Forelimb muscle (tissue), 1 donor: ENCODE measurements around the gene VPS13A. TPM values are rescaled to one million over a fixed set of nuclear protein-coding genes. Genes with fewer than 3 reads are reported as not detected.
A peak's percentile ranks its signal among the peaks of the same experiment; 100 is the strongest.

Experiments
- DNase-seq: peaks from one replicate; pipeline ENCODE4 v3.0.0-alpha.2; 2013; ENCODE audit warnings: low read depth
- polyA plus RNA-seq: library from polyadenylated mRNA; unstranded; fragments of 120-200 nt; gene quantifications from one replicate; pipeline ENCODE4 v1.2.1, GENCODE V29; 2013; ENCODE audit not compliant: insufficient read length

VPS13A gene
- 21.3 TPM for polyA plus RNA-seq

DNA sequence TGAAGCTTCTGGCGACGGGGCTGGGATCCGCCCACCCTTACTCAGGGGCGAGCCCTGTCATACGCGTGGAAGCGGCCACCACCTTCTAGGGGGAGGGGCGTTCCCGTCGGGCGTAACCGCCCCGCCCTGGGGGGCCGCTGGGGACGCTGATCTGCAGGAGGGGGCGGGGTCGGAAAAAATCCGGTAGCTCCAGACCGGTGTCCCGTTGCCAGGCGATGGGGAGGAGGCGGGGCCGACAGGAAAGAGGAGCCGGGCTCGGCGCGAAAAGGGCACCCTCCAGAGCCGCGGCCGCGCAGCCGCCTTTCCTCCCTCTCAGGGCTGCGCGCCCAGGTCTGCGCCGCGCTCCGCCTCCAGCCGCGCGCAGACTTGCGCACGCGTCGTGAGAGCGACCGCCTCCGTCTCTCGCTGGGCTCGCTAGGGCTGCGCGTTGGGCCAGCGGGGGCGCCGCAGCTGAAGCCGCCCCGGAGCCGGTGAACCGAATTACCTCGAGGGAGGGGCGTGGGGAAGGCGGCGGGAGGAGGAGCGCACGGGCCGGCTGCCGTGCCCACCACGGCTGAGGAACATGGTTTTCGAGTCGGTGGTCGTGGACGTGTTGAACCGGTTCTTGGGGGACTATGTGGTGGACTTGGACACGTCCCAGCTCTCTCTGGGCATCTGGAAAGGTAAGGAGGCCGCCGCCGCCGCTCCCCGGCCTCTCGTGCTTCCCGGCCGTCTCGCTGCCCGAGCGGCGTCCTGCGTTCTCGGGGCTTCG lies at the start of gene VPS13A:
VPS13A (plus strand) TSS at position 392 of the 751 bp plus-strand sequence; CDS start at position 563, 171 bp downstream.
- peak; percentile 67 for DNase-seq

DNA sequence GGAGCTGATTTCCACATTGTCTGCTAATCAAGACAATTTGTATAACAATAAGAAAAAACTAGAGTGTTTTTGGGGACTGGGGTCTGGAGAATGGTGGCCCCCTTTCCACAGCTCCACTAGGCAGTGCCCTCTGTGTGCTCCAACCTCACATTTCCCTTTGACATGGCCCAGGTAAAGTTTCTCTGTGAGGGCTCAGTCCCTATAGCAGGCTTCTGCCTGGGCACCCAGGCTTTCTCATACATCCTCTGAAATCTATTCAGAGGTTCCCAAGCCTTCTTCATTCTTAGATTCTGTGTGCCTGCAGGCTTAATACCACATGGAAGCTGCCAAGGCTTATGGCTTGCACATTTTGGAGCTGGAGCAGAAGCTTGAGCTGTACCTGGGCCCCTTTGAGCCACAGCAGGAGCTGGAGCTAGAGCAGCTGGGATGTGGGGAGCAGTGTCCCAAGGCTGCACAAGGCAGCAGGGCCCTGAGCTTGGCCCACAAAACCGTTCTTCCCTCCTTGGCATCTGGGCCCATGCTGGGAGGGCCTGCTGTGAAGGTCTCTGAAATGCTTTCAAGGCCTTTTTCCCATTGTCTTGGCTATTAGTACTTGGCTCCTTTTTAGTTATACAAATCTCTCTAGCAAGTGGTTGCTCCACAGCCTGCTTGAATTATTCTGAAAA lies 49.1 kb upstream of the VPS13A start:
- DNase-seq: no peak

DNA sequence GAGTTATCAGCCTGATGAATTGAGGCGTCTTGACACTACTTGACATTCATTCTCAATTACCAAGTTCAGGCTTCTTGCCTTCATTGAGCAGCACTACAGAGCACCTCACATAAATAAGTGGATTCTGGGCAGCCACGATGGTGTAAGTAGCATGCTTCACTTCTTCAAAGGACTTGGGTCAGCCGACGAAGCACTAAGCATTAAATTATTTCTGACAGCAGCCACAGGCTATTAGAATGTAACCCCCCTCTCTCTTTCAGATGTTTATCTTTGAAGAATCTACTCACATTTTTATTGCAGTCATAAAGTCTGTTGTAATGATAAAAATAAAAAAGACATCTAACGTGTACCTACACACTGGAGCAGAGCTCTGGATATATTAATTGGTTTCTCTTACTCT lies 45.9 kb upstream of the VPS13A start:
- no peak for DNase-seq

DNA sequence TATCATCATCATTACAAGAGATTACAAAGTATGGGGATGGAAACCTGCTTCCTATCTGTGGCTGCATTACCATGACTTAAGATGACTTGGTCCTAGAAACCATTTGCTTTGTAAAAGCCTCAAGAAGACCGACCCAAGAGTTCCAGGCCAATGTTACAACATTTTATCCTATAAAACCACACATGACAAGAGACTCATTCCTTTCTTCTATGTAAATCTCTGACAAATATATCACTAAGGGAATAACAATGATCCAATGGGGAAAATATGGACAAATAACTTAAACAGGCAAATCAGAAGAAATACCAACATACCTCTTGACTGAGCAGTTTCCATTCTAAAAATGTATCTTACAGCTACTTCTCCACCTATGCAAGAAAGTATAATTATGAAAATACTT lies 44.3 kb upstream of the VPS13A start:
- DNase-seq: no peak

DNA sequence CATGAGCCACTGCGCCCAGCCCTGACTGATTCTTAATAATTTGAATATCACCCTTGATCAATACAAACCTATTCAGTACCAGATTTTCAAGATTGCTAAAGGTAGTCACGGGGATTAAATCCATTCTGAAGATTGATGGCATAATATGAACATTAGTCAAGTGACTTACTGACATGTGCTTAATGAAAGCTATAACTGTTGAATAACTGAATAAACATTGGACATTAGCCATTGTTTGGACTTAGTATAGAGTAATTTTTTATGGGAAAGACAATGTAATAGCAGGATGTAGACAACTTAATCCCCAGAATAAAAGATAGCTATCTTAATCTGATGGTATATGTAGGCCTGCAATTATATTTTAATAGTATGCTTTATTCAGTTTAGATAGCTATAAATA lies 35.0 kb upstream of the VPS13A start:
- no peak for DNase-seq

DNA sequence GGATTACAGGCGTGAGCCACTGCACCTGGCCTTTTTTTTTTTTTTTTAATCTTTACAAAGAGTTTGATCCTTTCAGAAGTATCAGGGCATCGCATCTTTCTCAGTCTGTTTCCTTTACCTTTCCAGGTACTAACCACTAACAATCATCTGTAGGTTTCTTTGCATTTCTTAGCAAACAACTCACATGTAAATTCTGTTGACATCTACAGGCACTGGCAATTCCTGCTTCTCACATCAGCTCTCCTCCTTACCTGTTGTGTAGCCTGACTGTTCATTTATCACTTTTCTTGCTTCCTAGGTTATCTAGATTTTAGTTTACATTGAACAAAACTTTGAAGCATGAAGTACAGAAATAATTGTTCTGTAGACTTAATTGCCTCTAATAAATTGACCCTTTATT lies 27.5 kb upstream of the VPS13A start:
- no peak for DNase-seq

DNA sequence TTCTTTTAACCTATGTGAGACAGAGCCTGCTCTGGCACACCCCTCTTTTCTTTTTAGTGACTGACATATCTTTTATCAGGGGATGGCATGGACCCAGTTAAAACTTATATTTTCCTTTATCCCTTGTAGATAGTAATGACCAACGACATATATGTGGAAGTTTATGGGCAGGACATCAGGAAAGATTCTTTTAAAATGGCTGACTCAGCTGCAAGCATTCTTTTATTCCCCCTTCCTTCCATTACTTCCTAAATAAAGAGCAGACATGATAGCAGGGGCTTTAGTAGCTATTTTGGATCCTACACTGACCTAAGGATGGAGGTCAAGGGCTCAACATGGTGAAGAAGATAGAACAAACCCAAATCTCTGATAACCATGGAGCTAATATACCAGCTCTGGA lies 25.0 kb upstream of the VPS13A start:
- no peak for DNase-seq

DNA sequence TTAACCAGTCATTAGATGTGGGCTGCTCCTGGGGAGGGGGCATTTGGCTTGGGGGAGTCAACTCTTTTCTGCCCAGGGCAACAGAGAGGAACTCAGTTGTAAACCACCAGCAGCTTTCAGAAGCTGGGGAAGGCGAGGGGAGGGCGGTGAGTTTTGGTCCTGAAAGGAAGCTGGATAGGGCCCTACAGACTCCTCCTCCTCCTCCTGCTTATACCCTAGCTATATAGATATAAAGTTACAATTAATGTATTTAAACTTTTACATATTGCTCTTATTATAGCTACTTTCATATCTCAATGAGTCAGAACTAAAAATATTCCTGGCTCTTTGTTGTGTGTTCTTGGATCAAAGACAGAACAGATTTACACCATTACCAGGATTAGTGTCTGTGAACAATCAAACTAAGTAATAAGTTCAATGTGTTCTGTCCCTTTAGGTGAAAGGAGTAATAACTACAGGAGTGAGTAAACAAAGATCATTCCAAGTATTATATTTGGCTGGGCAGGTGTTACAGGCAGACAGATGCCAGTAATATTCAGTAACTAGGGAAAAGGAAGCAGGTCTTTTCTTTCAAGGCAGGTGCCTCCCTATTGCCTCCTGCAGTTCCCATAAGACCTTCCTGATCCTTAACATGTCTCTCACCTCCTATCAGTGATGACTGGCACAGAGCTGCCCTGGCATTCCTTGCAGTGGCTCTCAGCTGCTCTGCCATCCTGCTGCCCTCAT lies 20.5 kb upstream of the VPS13A start:
- DNase-seq: no peak

DNA sequence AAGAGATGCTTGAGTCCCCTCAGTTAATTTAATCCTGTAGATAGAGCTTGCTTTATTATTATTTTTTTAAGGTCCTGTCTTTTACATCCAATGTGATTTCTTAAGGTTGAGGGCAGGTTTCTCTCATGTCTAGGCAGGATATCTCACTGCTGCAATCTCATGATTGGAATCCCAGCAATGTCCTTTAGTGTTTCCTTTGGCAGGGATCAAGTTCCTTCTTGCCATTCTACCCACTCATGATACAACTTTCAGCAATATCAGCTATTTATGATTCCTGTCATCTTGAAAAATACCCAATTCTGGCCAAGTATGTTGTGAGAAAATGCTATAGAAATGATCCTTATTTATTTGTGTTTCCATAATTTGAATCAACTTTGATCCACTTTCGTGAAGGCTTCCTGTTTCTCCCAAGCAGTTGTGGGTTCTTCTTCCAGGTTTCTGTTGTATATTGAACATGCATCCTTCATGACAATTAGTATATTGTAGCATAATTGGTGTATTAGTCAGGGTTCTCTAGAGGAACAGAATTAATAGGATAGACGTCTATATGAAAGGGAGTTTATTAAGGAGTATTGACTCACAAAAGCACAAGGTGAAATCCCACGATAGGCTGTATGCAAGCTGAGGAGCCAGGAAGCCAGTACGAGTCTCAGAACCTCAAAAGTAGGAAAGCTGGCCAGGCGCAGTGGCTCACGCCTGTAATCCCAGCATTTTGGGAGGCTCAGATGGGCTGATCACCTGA lies 18.4 kb upstream of the VPS13A start:
- no peak for DNase-seq

DNA sequence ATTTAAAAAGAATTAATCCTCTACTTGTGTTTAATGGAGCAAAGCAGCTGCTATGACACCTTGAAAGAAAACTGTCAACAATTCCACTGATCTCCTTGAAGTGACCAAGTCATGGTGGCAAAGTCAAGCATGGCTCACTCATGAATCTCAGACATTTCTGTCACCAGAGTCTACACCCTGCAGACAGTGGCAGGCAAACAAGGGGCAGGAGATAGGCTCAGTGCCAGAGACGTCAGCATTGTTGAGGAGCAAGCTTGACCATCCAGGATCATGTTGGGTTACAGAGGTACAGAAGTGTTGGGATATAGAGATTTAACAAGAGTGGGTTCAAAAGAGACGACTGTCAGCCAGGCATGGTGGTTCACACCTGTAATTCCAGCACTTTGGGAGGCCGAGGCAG lies 16.1 kb upstream of the VPS13A start:
- DNase-seq: no peak

DNA sequence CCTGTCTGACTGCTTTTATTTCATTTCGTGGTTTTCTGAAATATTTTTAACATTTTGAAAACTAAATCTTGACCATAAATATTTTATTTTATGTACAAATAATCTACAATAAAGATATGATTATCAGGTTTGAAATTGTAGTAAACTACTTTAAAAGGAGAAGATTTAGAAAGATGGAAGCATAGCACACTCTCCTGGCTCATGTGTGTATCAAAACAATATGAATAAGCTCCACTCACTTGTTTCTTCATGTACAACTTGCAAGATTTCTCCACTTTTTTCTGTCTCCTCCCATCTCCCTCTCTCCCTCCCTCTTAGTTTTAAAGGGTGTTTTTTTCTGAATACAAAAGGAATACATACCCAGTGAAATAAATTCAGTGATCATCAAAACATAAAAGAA lies 15.4 kb upstream of the VPS13A start:
- no peak for DNase-seq

DNA sequence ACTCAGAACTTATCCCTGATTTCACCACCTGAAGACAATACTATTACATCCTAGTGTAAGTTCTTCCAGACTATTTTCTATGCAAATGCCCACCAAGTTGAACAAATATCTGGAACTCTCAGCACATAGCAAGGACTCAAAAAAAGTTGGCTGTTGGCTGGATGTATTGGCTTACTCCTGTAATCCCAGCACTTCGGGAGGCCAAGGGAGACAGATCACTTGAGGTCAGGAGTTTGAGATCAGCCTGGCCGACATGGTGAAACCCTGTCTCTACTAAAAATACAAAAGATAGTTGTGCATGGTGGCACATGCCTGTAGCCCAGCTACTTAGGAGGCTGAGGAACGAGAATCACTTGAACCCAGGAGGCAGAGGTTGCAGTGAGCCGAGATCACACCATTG lies 15.0 kb upstream of the VPS13A start:
- DNase-seq: no peak

DNA sequence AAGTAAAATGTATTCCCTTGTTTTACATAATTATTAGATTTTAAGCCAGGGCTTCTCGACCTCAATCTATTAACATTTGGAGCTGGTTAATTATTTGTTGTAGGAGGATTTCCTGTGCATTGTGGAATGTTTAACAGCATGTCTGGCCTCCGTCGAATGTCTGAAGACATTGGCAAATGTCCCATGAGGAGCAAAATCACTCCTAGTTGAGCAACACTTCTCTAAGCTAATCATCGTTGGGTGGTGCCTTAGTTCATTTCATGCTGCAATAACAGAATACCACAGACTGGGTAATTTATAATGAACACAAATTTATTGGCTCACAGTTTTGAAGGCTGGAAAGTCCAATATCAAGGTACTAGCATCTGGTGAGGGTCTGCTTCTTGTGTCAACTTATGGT lies 13.4 kb upstream of the VPS13A start:
- no peak for DNase-seq

DNA sequence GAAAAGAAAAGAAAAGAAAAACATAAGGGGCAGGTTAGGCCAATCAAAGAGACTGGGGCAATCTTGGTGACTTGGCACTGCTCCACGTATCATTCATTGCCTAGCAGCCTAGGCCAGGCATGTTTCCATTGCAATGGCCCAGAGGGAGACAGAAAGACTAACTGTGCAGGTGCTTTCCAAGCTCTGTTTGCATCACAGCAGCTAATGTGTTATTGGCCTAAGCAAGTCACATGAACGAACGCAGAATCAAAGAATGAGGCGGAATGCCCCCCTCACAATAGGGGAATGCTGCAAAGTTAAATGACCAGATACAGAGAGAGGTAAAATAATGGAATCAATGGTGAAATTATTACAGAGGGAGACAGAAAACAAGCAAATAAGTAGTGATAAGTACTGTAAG lies 11.1 kb upstream of the VPS13A start:
- DNase-seq: no peak

DNA sequence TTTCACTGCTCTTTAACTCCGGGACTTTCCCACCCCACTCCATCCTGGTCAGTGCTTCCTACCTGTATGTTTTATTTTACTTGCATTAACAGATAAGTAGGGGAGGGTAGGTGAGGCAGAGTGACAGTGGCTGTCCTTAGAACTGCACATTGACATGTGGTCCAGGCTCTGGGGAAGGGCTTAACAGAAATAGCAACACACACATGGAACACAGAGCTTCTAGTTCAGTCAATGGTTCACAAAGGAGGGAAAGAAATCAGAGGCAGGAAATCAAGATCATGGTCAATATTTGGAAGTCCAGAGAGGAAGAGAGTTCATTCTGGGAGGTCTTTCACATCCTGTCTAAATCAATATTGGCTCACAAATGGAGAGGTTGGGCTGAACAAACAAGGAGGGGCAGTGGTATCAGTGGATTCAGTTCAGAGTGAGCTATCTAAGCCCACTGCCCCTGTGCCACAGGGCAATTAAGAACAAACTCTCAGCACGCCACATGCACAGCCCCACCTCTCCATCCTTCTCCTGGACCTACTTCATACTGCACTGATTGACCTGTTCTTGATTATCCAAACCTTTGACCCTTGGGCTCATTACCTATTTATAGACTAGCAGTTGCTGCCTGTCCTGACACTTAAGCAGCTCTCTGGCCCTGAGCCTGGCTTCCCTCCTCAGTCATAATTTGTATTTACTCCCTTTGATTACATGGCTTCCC lies 6.2 kb upstream of the VPS13A start:
- DNase-seq: no peak

DNA sequence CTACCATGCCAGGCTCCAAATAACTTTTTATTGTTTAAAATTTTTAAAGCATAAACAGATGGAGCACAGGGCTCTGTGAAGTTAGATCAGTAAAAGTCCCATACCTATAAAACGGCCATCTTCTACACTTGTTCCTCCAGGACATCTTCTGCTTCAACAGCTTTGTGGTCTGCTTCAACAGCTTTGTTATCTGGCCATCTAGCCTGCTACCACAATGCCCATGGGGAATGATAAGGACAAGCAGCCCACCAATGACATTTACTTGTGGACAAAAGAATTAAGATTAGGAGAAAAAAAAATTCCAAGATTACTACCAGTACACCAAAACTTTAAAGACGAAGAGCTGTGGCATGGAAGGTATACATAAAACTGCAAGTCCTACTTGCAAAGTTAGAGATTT lies 2.2 kb upstream of the VPS13A start:
- DNase-seq: no peak

DNA sequence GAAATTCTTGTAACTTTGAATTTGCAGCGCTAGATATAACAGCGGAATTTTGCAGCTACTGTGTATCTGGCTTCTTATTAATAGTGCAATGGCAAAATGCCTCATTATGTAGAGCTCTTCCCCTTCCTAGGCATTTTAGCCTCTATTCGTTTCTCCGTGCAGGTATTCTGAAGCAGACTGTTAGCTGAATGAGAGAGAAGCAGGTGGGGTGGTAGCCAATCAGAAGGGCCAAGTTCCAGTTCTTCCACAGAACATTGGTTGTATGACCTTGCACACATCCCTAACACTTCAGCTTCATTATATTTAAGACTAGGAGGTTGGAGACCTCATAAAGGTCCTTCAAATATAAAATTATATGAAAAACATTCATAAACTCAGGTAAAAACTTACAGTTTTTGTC lies 1.2 kb upstream of the VPS13A start:
- DNase-seq: no peak

DNA sequence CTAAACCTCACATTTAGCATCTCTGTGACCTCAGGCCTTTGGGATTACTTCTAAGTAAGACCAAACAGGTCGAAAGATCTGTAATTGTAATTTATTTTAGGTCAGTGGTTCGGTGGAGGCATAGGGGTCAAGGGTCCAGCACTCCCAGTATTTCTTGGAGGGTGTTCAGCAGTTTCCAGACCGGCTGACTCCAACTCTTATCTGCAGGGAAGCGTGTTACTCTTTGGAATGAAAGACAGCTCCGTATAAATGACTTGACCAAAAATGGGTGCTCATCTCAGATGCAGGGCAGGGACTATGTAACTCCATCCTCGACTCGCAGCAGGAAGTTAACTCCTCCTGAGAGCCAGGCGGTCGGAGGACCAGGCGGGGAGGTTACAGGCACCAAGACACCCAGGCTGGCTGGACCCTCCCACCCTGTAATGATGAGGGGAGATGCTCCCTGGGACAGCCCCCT lies 620 bp upstream of the VPS13A start:
- no peak for DNase-seq

DNA sequence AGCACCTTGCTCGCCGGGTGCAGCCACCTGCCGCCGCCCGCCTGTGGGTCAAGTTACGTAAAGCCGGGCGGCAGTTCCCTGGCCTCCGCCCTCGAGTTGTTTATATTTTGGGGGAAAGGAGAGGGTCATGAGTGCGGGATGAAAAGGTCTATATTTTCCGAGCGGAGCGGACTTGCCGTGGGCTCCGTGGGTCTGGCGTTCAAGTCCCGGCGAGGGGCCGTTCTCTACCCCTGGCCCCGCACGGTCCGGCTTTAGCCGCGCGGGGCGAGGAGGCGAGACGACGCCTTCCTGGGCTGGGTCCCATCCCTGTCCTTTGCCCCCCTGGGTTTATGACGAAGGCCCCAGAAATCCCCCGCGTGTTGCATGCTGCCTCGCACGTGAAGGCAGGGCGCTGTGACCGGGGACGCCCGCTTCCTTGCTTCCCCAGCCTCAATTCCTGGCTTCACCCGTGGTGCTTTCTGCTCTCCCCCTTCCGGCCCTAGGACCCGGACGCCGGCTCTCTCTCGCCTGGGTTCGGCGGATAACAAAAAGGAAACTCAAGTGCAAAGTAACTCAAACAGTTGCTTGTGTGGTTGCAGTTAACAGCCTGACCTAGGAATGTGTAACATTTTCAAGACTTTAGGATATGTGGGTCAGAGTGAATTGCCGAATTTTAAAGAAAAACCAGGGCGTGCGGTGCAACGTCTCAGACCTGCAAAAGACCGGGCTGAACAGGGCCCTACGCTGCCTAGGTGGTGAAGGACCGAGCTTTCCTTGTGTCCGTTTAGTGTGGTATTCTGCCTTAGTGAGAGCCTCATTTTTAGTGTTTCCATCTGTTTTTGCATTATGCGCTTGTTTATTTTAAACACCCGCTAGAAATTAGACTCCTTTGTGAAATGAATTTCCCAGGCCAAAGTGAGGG lies 810 bp downstream of the VPS13A start:
- no peak for DNase-seq

DNA sequence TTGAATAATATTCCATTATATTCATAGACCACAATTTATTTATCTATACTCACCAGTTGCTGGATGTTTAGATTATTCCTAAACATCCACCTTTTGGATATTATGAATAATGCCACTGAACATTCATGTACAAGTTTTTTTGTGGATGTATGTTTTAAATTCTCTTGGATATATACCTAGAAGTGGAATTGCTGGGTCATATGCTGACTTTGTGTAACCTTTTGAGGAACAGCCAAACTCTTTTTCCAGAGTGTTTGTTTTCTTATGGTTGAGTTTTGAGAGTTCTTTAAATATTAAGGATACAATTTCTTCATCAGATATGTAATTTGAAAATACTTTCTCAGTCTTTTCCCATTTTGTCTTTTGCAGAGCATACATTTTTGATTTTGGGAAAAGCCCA lies 2.7 kb downstream of the VPS13A start:
- no peak for DNase-seq
